Measurements from ENCODE around the gene ZNF3.

- TF ChIP-seq, protein P1, sequence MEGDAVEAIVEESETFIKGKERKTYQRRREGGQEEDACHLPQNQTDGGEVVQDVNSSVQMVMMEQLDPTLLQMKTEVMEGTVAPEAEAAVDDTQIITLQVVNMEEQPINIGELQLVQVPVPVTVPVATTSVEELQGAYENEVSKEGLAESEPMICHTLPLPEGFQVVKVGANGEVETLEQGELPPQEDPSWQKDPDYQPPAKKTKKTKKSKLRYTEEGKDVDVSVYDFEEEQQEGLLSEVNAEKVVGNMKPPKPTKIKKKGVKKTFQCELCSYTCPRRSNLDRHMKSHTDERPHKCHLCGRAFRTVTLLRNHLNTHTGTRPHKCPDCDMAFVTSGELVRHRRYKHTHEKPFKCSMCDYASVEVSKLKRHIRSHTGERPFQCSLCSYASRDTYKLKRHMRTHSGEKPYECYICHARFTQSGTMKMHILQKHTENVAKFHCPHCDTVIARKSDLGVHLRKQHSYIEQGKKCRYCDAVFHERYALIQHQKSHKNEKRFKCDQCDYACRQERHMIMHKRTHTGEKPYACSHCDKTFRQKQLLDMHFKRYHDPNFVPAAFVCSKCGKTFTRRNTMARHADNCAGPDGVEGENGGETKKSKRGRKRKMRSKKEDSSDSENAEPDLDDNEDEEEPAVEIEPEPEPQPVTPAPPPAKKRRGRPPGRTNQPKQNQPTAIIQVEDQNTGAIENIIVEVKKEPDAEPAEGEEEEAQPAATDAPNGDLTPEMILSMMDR (conservative IDR thresholded peaks at IDR 0.05; ENCODE audit: low read length), result no peak
- TF ChIP-seq EZH2phosphoT487 (IDR thresholded peaks at IDR 0.05; ENCODE audit: borderline replicate concordance), result no peak
Observed at GRCh38 chr7:100090527-100091410, 9.2 kb upstream of the ZNF3 start.
